ENCODE results near the gene IFNA2. TPM values are rescaled to one million over a fixed set of nuclear protein-coding genes. Genes with fewer than 3 reads are reported as not detected.
"Not testable (repeated sequence)": the region's sequence is repeated elsewhere in the genome, so short reads cannot be mapped to it uniquely, and the experiment has no call there.

Gene IFNA2
- total RNA-seq, 1 experiment from 2014 or later = not detected

DNA sequence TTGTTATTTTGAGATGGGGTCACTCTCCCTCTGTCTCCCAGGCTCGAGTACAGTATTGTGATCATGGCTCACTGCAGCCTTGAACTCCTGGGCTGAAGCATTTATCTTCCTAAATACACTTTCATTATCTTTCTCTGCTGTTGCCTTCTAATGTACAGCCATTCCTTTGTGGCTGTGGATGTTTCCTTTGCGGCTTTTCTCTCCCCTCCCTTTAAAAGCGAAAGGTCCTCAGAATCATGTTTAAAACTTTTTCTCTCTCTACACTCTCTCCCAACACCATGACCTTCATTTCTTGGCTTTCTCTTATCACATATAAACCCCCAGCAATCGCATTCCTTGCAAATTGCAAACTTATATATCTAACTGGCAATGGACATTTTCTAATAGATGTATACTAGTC is 1.6 kb downstream of the IFNA2 start:
- peaks cover 6% of the 10 kb centered on the region; the same call in 1 of the 2 replicates for H3K4me1 ChIP-seq (replicated peaks; ENCODE audit: insufficient read depth)
- no peaks in the 10 kb centered on the region for H3K9me3 ChIP-seq (ENCODE audit: insufficient read depth, low read depth)
- no peak overlapping the region for H3K4me2 ChIP-seq
- no TSS peak for BruUV-seq (replicated peaks)
- no peaks in the 10 kb centered on the region for H3K79me2 ChIP-seq (ENCODE audit: low read depth)
- no peak overlapping the region for H2AFZ ChIP-seq
- no peaks in the 10 kb centered on the region for H3K9me2 ChIP-seq (ENCODE audit: insufficient read depth)
- H4K20me1 ChIP-seq (ENCODE audit: insufficient read depth) = no peaks in the 10 kb centered on the region
- intact Hi-C loops (cut with micrococcal nuclease; ENCODE audit: unreplicated experiment) = no loop called here
- ChIA-PET CTCF (no interaction called here), POLR2A (ENCODE audit: unreplicated experiment) (no interaction called here)
- no peak overlapping the region for H3K4me3 ChIP-seq
- H3K27me3 ChIP-seq (ENCODE audit: insufficient read depth, low read depth) = no peaks in the 10 kb centered on the region
- H3K36me3 ChIP-seq (ENCODE audit: low read depth) = no peaks in the 10 kb centered on the region
- TF ChIP-seq, protein P1, sequence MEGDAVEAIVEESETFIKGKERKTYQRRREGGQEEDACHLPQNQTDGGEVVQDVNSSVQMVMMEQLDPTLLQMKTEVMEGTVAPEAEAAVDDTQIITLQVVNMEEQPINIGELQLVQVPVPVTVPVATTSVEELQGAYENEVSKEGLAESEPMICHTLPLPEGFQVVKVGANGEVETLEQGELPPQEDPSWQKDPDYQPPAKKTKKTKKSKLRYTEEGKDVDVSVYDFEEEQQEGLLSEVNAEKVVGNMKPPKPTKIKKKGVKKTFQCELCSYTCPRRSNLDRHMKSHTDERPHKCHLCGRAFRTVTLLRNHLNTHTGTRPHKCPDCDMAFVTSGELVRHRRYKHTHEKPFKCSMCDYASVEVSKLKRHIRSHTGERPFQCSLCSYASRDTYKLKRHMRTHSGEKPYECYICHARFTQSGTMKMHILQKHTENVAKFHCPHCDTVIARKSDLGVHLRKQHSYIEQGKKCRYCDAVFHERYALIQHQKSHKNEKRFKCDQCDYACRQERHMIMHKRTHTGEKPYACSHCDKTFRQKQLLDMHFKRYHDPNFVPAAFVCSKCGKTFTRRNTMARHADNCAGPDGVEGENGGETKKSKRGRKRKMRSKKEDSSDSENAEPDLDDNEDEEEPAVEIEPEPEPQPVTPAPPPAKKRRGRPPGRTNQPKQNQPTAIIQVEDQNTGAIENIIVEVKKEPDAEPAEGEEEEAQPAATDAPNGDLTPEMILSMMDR (conservative IDR thresholded peaks at IDR 0.05) = no peak
- no peak for TF ChIP-seq EZH2 (IDR thresholded peaks at IDR 0.05; ENCODE audit: low read depth)
- H3K27ac ChIP-seq = no peak overlapping the region
- H3F3A ChIP-seq (ENCODE audit: insufficient read depth, low read depth) = no peaks in the 10 kb centered on the region
- DNase-seq = no peak

DNA sequence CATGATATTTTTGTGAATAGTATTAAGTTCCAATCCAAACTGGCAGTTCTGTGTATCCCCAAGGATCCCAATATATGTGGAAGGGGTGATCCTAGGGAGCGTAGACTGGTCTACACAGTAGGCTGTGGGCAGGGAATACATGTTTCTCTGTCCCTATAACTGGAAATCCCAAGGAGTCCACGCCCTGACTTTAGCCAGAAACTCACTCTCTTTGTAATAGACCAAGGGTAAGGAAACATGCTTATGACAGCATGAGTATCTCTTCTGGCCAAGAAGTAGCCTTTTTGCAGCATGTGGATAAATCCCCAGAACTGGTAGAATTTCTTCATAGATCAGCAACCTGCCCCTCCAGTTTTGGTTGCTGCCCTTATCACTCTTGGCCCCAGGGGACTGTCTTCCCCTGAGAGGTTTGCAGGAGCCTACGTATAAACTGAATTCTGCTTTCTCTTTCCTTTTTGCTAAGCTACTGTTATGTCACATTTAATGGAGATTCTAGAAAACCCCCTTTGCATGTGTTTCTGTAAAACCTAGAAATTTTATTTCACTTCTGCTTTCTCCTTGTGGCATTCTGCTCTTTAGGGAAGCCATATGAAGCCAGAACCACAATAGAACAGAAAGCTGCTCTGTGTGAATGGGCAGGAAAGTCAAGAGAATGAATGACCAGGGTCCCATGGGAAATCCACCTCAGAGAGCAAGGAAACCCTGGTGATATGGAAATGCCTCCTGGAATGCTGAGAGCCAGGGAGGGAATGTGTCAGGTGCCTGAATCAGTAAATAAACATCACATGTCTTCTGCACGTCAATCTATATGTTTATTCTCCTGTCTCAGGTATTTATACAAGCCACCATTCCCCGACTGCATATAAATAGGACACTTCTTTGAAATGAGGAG is 3.5 kb downstream of the IFNA2 start:
- H3K36me3 ChIP-seq (ENCODE audit: low read depth) = no peaks in the 10 kb centered on the region
- DNase-seq = no peak
- no TSS peak for BruUV-seq (replicated peaks)
- H3K27me3 ChIP-seq (ENCODE audit: insufficient read depth, low read depth) = no peaks in the 10 kb centered on the region
- no peaks in the 10 kb centered on the region for H3F3A ChIP-seq (ENCODE audit: insufficient read depth, low read depth)
- CTCF ChIA-PET = no interaction called here
- intact Hi-C loops (cut with micrococcal nuclease; ENCODE audit: unreplicated experiment) = no loop called here
- H4K20me1 ChIP-seq (ENCODE audit: insufficient read depth) = no peaks in the 10 kb centered on the region
- POLR2A ChIA-PET (ENCODE audit: unreplicated experiment) = no interaction called here
- no peaks in the 10 kb centered on the region for H3K9me2 ChIP-seq (ENCODE audit: insufficient read depth)
- H3K27ac ChIP-seq = no peak overlapping the region
- H3K9me3 ChIP-seq (ENCODE audit: insufficient read depth, low read depth) = no peaks in the 10 kb centered on the region
- peak overlapping the region; percentile 28; the same call in 1 of the 2 replicates for H2AFZ ChIP-seq
- no peak overlapping the region for H3K4me3 ChIP-seq
- H3K4me2 ChIP-seq = 0 out of 2 replicates have a peak overlapping the region, but pooled peaks have one; percentile 10
- TF ChIP-seq, protein P1 (conservative IDR thresholded peaks at IDR 0.05) = no peak
- no peaks in the 10 kb centered on the region for H3K79me2 ChIP-seq (ENCODE audit: low read depth)
- H3K4me1 ChIP-seq (replicated peaks; ENCODE audit: insufficient read depth) = peaks cover 6% of the 10 kb centered on the region; the same call in 1 of the 2 replicates

DNA sequence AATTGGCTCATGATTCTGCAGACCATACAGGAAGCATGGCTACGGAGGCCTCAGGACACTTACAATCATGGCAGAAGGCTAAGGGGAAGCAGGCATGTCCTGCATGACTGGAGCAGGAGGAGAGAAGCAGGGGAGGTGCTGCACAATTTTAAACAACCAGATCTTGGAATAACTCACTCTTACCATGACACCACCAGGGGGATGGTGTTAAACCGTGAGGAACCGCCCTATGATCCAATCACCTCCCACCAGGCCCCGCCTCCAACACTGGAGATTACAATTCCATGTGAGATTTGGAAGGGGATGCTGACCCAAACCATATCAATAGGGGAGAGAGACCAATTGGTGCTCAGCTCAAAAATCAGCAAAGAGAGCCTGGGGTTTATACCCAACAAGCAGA is 13.7 kb downstream of the IFNA2 start:
- H3K4me1 ChIP-seq (replicated peaks; ENCODE audit: insufficient read depth); CTCF ChIA-PET: not testable (repeated sequence)

More for the DNA sequence above, 13.7 kb downstream of the IFNA2 start:
- H3K36me3 ChIP-seq (ENCODE audit: low read depth); H2AFZ ChIP-seq; H3K4me2 ChIP-seq; H3K27me3 ChIP-seq (ENCODE audit: insufficient read depth, low read depth); DNase-seq; BruUV-seq (replicated peaks); H3F3A ChIP-seq (ENCODE audit: insufficient read depth, low read depth); H3K27ac ChIP-seq; H3K4me3 ChIP-seq; H3K79me2 ChIP-seq (ENCODE audit: low read depth); intact Hi-C loops (cut with micrococcal nuclease; ENCODE audit: unreplicated experiment); H4K20me1 ChIP-seq (ENCODE audit: insufficient read depth); H3K9me2 ChIP-seq (ENCODE audit: insufficient read depth); H3K9me3 ChIP-seq (ENCODE audit: insufficient read depth, low read depth): not testable (repeated sequence)
- POLR2A ChIA-PET (ENCODE audit: unreplicated experiment) = interaction anchor here (0.6 kb wide), 1 partner anchor 713 kb away, joined by 3 read pairs; no protein-coding TSS in a partner anchor
